K562 (cell line): ENCODE data around the gene TM4SF20. TPM values are rescaled to one million over a fixed set of nuclear protein-coding genes. Genes with fewer than 3 reads are reported as not detected.

Source experiments
- ATAC-seq: fragments of 200-7000 bp; cut with Tn5 transposase; 3 replicates; pipeline ENCODE4 v1.9.1; 2020; ENCODE audit warnings: moderate library complexity
- BruUV-seq: library from RNA; stranded (reverse); fragments of 400-500 nt; replicated peaks from 2 replicates; lab custom pipeline; 2021; lab: Mats Ljungman, UMichigan
- CTCF ChIA-PET: fragments of 300-600 bp; formaldehyde crosslinking; extraction: SDS; loops from one replicate; lab custom pipeline; 2021; ENCODE audit warnings: low intra/inter-chr PET ratio; lab: Yijun Ruan, JAX
- POLR2A ChIA-PET: fragments of 300-600, 350-650 bp; sonication (Branson Sonifier 250); formaldehyde crosslinking; extraction: SDS; loops from one replicate; lab custom pipeline; 2021; ENCODE audit warnings: antibody characterized with exemption, inconsistent platforms; lab: Yijun Ruan, JAX
- DNase-seq, 4 experiments: peaks; one replicate each; pipeline versions ENCODE4 v3.0.0 to v3.0.0-alpha.2; 2011 to 2018; ENCODE audit warnings: low spot score in 3 of 4, mixed read lengths in 3 of 4; ENCODE audit errors: extremely low read depth in 1 of 4
- FAIRE-seq: peaks from 2 replicates; lab custom pipeline; 2011; peaks lifted over from hg19 to GRCh38; lab: Jason Lieb, UNC
- H2AFZ ChIP-seq: 2 replicates; pipeline ENCODE4 v1.6.0; 2011; ENCODE audit warnings: low read depth, low read length, control low read depth, inconsistent platforms
- H3K27ac ChIP-seq: fragments of 200-600 bp; 3 replicates; pipeline ENCODE4 v1.8.0; 2011; ENCODE audit warnings: low read depth, mild to moderate bottlenecking, control low read depth, inconsistent platforms, low read length, moderate library complexity, mixed read lengths; ENCODE audit errors: extremely low read depth
- H3K27me3 ChIP-seq, 2 experiments: fragments of 300-600 bp in 1 of 2; 2 replicates in 1 of 2; 3 replicates in 1 of 2; pipeline versions ENCODE4 v1.6.0 to v1.8.0; 2011; ENCODE audit warnings: inconsistent platforms in 2 of 2, low read length in 2 of 2, mild to moderate bottlenecking in 1 of 2, mixed read lengths in 1 of 2, moderate library complexity in 1 of 2; ENCODE audit not compliant: control insufficient read depth in 2 of 2, insufficient read depth in 2 of 2
- H3K36me3 ChIP-seq: fragments of 300-600 bp; 3 replicates; pipeline ENCODE4 v1.8.0; 2011; ENCODE audit warnings: mild to moderate bottlenecking, low read length, inconsistent platforms; ENCODE audit not compliant: control insufficient read depth, insufficient read depth
- H3K4me1 ChIP-seq, 2 experiments: fragments of 200-600 bp in 1 of 2; replicated peaks in 1 of 2; 2 replicates in 1 of 2; 3 replicates in 1 of 2; pipeline versions ENCODE4 v1.5.1 to v1.8.0; 2011; ENCODE audit warnings: inconsistent platforms in 2 of 2, low read length in 2 of 2, mild to moderate bottlenecking in 1 of 2, mixed read lengths in 1 of 2, moderate library complexity in 1 of 2; ENCODE audit not compliant: control insufficient read depth in 2 of 2, insufficient read depth in 2 of 2
- H3K4me2 ChIP-seq: 2 replicates; pipeline ENCODE4 v1.6.1; 2011; ENCODE audit warnings: low read length, control low read depth, inconsistent platforms, mixed read lengths; ENCODE audit not compliant: insufficient read depth
- H3K4me3 ChIP-seq: fragments of 200-600 bp; sonication (generic), shearing (Covaris generic); 2 replicates; pipeline ENCODE4 v1.5.1; 2016; ENCODE audit warnings: control low read depth, inconsistent platforms
- H3K79me2 ChIP-seq: fragments of 200-600 bp; 3 replicates; pipeline ENCODE4 v1.8.0; 2011; ENCODE audit warnings: low read length, inconsistent platforms; ENCODE audit not compliant: control insufficient read depth, insufficient read depth
- H3K9ac ChIP-seq, 2 experiments: 2 replicates each; pipeline versions ENCODE4 v1.6.0 to v1.6.1; 2011; ENCODE audit warnings: low read depth in 2 of 2, low read length in 2 of 2, control low read depth in 1 of 2, inconsistent platforms in 1 of 2, mild to moderate bottlenecking in 1 of 2, mixed read lengths in 1 of 2; ENCODE audit not compliant: insufficient read depth in 1 of 2
- H3K9me1 ChIP-seq: one replicate; pipeline ENCODE4 v1.6.0; 2011; ENCODE audit warnings: inconsistent platforms, mild to moderate bottlenecking, low read length, moderate library complexity; ENCODE audit not compliant: control insufficient read depth, insufficient read depth
- H3K9me3 ChIP-seq: replicated peaks from 2 replicates; pipeline ENCODE4 v1.5.1; 2011; ENCODE audit warnings: low read depth, low read length, inconsistent platforms; ENCODE audit not compliant: control insufficient read depth, insufficient read depth
- H4K20me1 ChIP-seq: replicated peaks from 2 replicates; pipeline ENCODE4 v1.6.1; 2011; ENCODE audit warnings: low read length, inconsistent platforms, mixed read lengths; ENCODE audit not compliant: control insufficient read depth, insufficient read depth
- GMEB1 ChIP-seq: fragments of 250-450 bp; sonication (Bioruptor Pico); IDR thresholded peaks from 2 replicates; pipeline ENCODE4 v1.4.0; 2020; ENCODE audit warnings: mild to moderate bottlenecking
- PHB ChIP-seq: fragments of 250-450 bp; sonication (Bioruptor Pico); IDR thresholded peaks from 2 replicates; pipeline ENCODE4 v1.5.0; 2021
- RAD21 ChIP-seq, 2 experiments: fragments of 250-450 bp in 1 of 2; fragments of 450-650 bp in 1 of 2; sonication (Bioruptor Pico) in 1 of 2; formaldehyde crosslinking in 1 of 2; IDR thresholded peaks in 1 of 2; conservative IDR thresholded peaks in 1 of 2; 2 replicates each; pipeline versions ENCODE4 v1.4.0 to v1.8.0; 2020 to 2022; ENCODE audit warnings: mild to moderate bottlenecking in 2 of 2, moderate library complexity in 1 of 2
- SMARCA4 ChIP-seq: fragments of 450-650 bp; IDR thresholded peaks from 2 replicates; pipeline ENCODE4 v1.6.1; 2016
- SPI1 ChIP-seq: IDR thresholded peaks from 2 replicates; pipeline ENCODE4 v1.6.1; 2011; ENCODE audit warnings: low read depth, low read length, control low read depth, borderline replicate concordance
- STAT5A ChIP-seq: IDR thresholded peaks from 2 replicates; pipeline ENCODE4 v1.6.1; 2012; ENCODE audit warnings: low read length, inconsistent platforms, borderline replicate concordance
- ZFP36 ChIP-seq: fragments of 150-350 bp; IDR thresholded peaks from 2 replicates; pipeline ENCODE4 v1.6.1; 2018; ENCODE audit warnings: low read length, low read depth; ENCODE audit not compliant: partially characterized antibody
- ZNF354B ChIP-seq: fragments of 250-450 bp; sonication (Bioruptor Pico); IDR thresholded peaks from 2 replicates; pipeline ENCODE4 v1.4.0; 2020
- ZNF518B ChIP-seq: fragments of 250-450 bp; sonication (Bioruptor Pico); IDR thresholded peaks from 2 replicates; pipeline ENCODE4 v1.5.0; 2021; ENCODE audit warnings: mild to moderate bottlenecking, moderate library complexity
- WGBS: fragments of 100-300 bp; shearing (Covaris generic); methylation state at CpG from one replicate; pipeline ENCODE4 v1.1.6; 2016; ENCODE audit warnings: low coverage, mixed read lengths; ENCODE audit not compliant: insufficient coverage; ENCODE audit errors: missing lambda C conversion rate; 5-methylcytosine and 5-hydroxymethylcytosine counted together
- in situ Hi-C: fragments of 300-500 bp; cut with MboI; formaldehyde crosslinking; loops from 4 replicates; pipeline ENCODE4 v1.15.0; 2018; ENCODE audit warnings: inconsistent platforms, mixed read lengths
- intact Hi-C: fragments of 100-400 bp; cut with micrococcal nuclease; formaldehyde crosslinking; loops from 2 replicates; pipeline ENCODE4 v1.14.2; 2022
- polyA plus RNA-seq, 8 experiments: library from polyadenylated mRNA; depleted of rRNA in 4 of 8; stranded (reverse) in 5 of 8; unstranded in 3 of 8; fragments of >200 nt; fragmentation: Nextera tagmentation in 2 of 8; fragmentation: Illumina TruSeq in 1 of 8; extraction: Ambion mirVana in 2 of 8; extraction: Trizol in 1 of 8; gene quantifications; 2 replicates each; pipeline versions ENCODE4 v1.2.1 to v1.2.3, GENCODE V29; 2011 to 2014; ENCODE audit warnings: inconsistent platforms in 1 of 8, missing spikeins in 1 of 8
- total RNA-seq, 7 experiments: library from RNA; depleted of rRNA in 6 of 7; stranded (reverse); fragments of >200 nt in 6 of 7; fragmentation: Illumina TruSeq in 2 of 7; extraction: Trizol in 2 of 7; gene quantifications; 2 replicates each; pipeline versions ENCODE4 v1.2.1 to v1.2.3, GENCODE V29; 2011 to 2021; ENCODE audit warnings: low replicate concordance in 1 of 7
- TF ChIP-seq, protein P1 (sequence below): sonication (generic); formaldehyde crosslinking; IDR thresholded peaks from 2 replicates; pipeline ENCODE4 v1.8.0; 2023; ENCODE audit warnings: missing genetic modification reagents, mild to moderate bottlenecking, borderline replicate concordance
- TF ChIP-seq, protein P2 (sequence below): fragments of 450-650 bp; formaldehyde crosslinking; IDR thresholded peaks from 2 replicates; pipeline ENCODE4 v1.4.0; 2022; ENCODE audit warnings: missing genetic modification characterization

Gene TM4SF20
- total and polyA plus RNA-seq, 9 of the 15 experiments (the other 6 are each of a cell fraction or from before 2014, with no cell fraction given): not detected

DNA sequence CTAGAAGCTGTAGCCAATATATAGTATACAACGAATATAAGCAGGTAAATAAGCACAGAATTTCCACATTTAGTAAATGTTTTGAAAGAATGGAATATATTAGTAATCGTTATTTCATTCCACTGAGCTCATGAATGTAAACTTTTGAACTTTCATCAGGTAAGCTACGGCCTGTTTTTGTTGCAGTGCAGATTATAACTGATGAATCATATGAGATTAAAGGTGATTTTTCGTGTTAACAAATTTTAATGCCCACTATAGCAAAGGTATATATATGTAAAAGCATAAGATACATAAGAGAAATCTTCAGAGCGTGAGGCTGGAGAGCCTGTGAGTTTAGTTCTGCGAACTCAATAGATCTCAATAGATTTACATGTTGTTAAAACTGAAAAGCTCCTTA is 7.5 kb upstream of the TM4SF20 start:
- POLR2A ChIA-PET: interaction anchor here (0.6 to 1.1 kb wide), 3 partner anchors 9 to 77 kb away, joined by 3 read pairs; no protein-coding TSS in a partner anchor
- H3K79me2 ChIP-seq: no peaks in the 10 kb centered on the region
- in situ Hi-C loops: no loop called here
- no peaks in the 10 kb centered on the region for H3K36me3 ChIP-seq
- CTCF ChIA-PET: no interaction called here
- no peaks in the 10 kb centered on the region for H4K20me1 ChIP-seq
- H3K9ac ChIP-seq: no peak overlapping the region
- H2AFZ ChIP-seq: no peak overlapping the region
- FAIRE-seq: no peak
- peaks cover 0 to 8% of the 10 kb centered on the region in 2 experiments; a peak in 2 of 5 replicates for H3K27me3 ChIP-seq
- H3K27ac ChIP-seq: no peak overlapping the region
- H3K4me1 ChIP-seq: peaks cover 0 to 8% of the 10 kb centered on the region in 2 experiments; a peak in 2 of 5 replicates
- ATAC-seq: no peak
- no TSS peak for BruUV-seq
- H3K4me3 ChIP-seq: no peak overlapping the region
- DNase-seq: no peak
- H3K9me1 ChIP-seq: no peaks in the 10 kb centered on the region
- intact Hi-C loops: no loop called here
- 14% methylated on average over 6 of the region's 6 CpGs for WGBS
- H3K4me2 ChIP-seq: no peak overlapping the region
- H3K9me3 ChIP-seq: no peaks in the 10 kb centered on the region
- TF ChIP-seq ZFP36 (no peak), ZNF518B (CRISPR knock-in tag) (no peak), SPI1 (no peak), RAD21 (CRISPR knock-in tag; conservative IDR thresholded peaks at IDR 0.05 in 1 of 2, IDR thresholded peaks at IDR 0.05 in 1 of 2) (no peak), PHB (CRISPR knock-in tag) (no peak), GMEB1 (CRISPR knock-in tag) (no peak), SMARCA4 (no peak), STAT5A (no peak), ZNF354B (CRISPR knock-in tag) (no peak)
- TF ChIP-seq, protein P1, sequence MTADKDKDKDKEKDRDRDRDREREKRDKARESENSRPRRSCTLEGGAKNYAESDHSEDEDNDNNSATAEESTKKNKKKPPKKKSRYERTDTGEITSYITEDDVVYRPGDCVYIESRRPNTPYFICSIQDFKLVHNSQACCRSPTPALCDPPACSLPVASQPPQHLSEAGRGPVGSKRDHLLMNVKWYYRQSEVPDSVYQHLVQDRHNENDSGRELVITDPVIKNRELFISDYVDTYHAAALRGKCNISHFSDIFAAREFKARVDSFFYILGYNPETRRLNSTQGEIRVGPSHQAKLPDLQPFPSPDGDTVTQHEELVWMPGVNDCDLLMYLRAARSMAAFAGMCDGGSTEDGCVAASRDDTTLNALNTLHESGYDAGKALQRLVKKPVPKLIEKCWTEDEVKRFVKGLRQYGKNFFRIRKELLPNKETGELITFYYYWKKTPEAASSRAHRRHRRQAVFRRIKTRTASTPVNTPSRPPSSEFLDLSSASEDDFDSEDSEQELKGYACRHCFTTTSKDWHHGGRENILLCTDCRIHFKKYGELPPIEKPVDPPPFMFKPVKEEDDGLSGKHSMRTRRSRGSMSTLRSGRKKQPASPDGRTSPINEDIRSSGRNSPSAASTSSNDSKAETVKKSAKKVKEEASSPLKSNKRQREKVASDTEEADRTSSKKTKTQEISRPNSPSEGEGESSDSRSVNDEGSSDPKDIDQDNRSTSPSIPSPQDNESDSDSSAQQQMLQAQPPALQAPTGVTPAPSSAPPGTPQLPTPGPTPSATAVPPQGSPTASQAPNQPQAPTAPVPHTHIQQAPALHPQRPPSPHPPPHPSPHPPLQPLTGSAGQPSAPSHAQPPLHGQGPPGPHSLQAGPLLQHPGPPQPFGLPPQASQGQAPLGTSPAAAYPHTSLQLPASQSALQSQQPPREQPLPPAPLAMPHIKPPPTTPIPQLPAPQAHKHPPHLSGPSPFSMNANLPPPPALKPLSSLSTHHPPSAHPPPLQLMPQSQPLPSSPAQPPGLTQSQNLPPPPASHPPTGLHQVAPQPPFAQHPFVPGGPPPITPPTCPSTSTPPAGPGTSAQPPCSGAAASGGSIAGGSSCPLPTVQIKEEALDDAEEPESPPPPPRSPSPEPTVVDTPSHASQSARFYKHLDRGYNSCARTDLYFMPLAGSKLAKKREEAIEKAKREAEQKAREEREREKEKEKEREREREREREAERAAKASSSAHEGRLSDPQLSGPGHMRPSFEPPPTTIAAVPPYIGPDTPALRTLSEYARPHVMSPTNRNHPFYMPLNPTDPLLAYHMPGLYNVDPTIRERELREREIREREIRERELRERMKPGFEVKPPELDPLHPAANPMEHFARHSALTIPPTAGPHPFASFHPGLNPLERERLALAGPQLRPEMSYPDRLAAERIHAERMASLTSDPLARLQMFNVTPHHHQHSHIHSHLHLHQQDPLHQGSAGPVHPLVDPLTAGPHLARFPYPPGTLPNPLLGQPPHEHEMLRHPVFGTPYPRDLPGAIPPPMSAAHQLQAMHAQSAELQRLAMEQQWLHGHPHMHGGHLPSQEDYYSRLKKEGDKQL (CRISPR knock-in tag): no peak
- TF ChIP-seq, protein P2, sequence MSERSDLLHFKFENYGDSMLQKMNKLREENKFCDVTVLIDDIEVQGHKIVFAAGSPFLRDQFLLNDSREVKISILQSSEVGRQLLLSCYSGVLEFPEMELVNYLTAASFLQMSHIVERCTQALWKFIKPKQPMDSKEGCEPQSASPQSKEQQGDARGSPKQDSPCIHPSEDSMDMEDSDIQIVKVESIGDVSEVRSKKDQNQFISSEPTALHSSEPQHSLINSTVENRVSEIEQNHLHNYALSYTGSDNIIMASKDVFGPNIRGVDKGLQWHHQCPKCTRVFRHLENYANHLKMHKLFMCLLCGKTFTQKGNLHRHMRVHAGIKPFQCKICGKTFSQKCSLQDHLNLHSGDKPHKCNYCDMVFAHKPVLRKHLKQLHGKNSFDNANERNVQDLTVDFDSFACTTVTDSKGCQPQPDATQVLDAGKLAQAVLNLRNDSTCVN: no peak
